HepG2 (cell line): ENCODE data around the gene ZBTB46. TPM values are rescaled to one million over a fixed set of nuclear protein-coding genes. Genes with fewer than 3 reads are reported as not detected.

Source experiments
- ELF1 ChIP-seq: sonication (generic); formaldehyde crosslinking; IDR thresholded peaks from 2 replicates; pipeline ENCODE4 v1.4.0; 2020; ENCODE audit warnings: missing genetic modification reagents
- EZH2 ChIP-seq: conservative IDR thresholded peaks from 2 replicates; pipeline ENCODE4 v1.6.1; 2012; ENCODE audit warnings: mild to moderate bottlenecking, low read depth, low read length, moderate library complexity
- FOXA1 ChIP-seq, 2 experiments: fragments of 450-650 bp in 1 of 2; sonication (generic) in 1 of 2; formaldehyde crosslinking in 1 of 2; IDR thresholded peaks; 2 replicates each; pipeline versions ENCODE4 v1.4.0 to v1.6.1; 2016 to 2020; ENCODE audit warnings: missing genetic modification reagents in 1 of 2
- FOXM1 ChIP-seq: sonication (generic); formaldehyde crosslinking; IDR thresholded peaks from 2 replicates; pipeline ENCODE4 v1.5.0; 2020; ENCODE audit warnings: missing genetic modification reagents
- FOXO4 ChIP-seq: sonication (generic); formaldehyde crosslinking; conservative IDR thresholded peaks from 2 replicates; pipeline ENCODE4 v1.8.1; 2023; ENCODE audit warnings: missing genetic modification reagents
- IKZF5 ChIP-seq: IDR thresholded peaks from 2 replicates; pipeline ENCODE4 v1.6.1; 2018; ENCODE audit warnings: missing genetic modification reagents, mild to moderate bottlenecking, missing compliant biosample characterization
- MAFF ChIP-seq: IDR thresholded peaks from 2 replicates; pipeline ENCODE4 v1.6.1; 2011; ENCODE audit warnings: low read depth, low read length, improper control_type of control experiment
- MIER2 ChIP-seq: IDR thresholded peaks from 2 replicates; pipeline ENCODE4 v1.6.1; 2016; ENCODE audit warnings: missing biosample characterization, missing genetic modification reagents
- MLLT10 ChIP-seq: sonication (generic); formaldehyde crosslinking; IDR thresholded peaks from 2 replicates; pipeline ENCODE4 v1.4.0; 2020; ENCODE audit warnings: missing genetic modification reagents
- NCOA2 ChIP-seq: sonication (generic); formaldehyde crosslinking; IDR thresholded peaks from 2 replicates; pipeline ENCODE4 v1.8.0; 2022; ENCODE audit warnings: inconsistent platforms
- PAF1 ChIP-seq: IDR thresholded peaks from 2 replicates; pipeline ENCODE4 v1.6.1; 2016; ENCODE audit warnings: missing genetic modification reagents, missing compliant biosample characterization
- RAD51 ChIP-seq: fragments of 450-650 bp; IDR thresholded peaks from 2 replicates; pipeline ENCODE4 v1.6.1; 2016; ENCODE audit warnings: borderline replicate concordance
- SAFB2 ChIP-seq: sonication (generic); formaldehyde crosslinking; IDR thresholded peaks from 2 replicates; pipeline ENCODE4 v1.5.1; 2020; ENCODE audit warnings: missing genetic modification reagents, low read depth, mild to moderate bottlenecking, borderline replicate concordance
- SMARCC2 ChIP-seq: fragments of 450-650 bp; IDR thresholded peaks from 2 replicates; pipeline ENCODE4 v1.6.1; 2017; ENCODE audit warnings: antibody characterized with exemption, mild to moderate bottlenecking
- TARDBP ChIP-seq: sonication (generic); formaldehyde crosslinking; IDR thresholded peaks from 2 replicates; pipeline ENCODE4 v1.8.0; 2022; ENCODE audit warnings: mild to moderate bottlenecking, missing genetic modification reagents
- TCF12 ChIP-seq, 2 experiments: fragments of 450-650 bp in 1 of 2; sonication (generic) in 1 of 2; formaldehyde crosslinking in 1 of 2; IDR thresholded peaks; 2 replicates each; pipeline versions ENCODE4 v1.6.1 to v1.8.0; 2017 to 2022; ENCODE audit warnings: antibody characterized with exemption in 1 of 2, mild to moderate bottlenecking in 1 of 2, missing genetic modification reagents in 1 of 2, moderate library complexity in 1 of 2
- TGIF2 ChIP-seq: IDR thresholded peaks from 2 replicates; pipeline ENCODE4 v1.6.1; 2016; ENCODE audit warnings: control low read depth, missing compliant biosample characterization
- THAP8 ChIP-seq: sonication (generic); formaldehyde crosslinking; IDR thresholded peaks from 2 replicates; pipeline ENCODE4 v1.5.1; 2020; ENCODE audit warnings: missing genetic modification reagents, mild to moderate bottlenecking, borderline replicate concordance
- THYN1 ChIP-seq: sonication (generic); formaldehyde crosslinking; IDR thresholded peaks from 2 replicates; pipeline ENCODE4 v1.8.1; 2023; ENCODE audit warnings: low read depth, mild to moderate bottlenecking, moderate library complexity, missing genetic modification reagents, borderline replicate concordance
- ZKSCAN8 ChIP-seq: IDR thresholded peaks from 2 replicates; pipeline ENCODE4 v1.6.1; 2016; ENCODE audit warnings: borderline replicate concordance, missing genetic modification reagents, missing compliant biosample characterization
- ZNF234 ChIP-seq: sonication (generic); formaldehyde crosslinking; conservative IDR thresholded peaks from 2 replicates; pipeline ENCODE4 v1.5.1; 2020; ENCODE audit warnings: mild to moderate bottlenecking, missing genetic modification reagents
- ZNF333 ChIP-seq: sonication (generic); formaldehyde crosslinking; IDR thresholded peaks from 2 replicates; pipeline ENCODE4 v1.4.0; 2020; ENCODE audit warnings: mild to moderate bottlenecking, missing genetic modification reagents, borderline replicate concordance
- ZNF362 ChIP-seq: sonication (generic); formaldehyde crosslinking; IDR thresholded peaks from 2 replicates; pipeline ENCODE4 v1.4.0; 2020; ENCODE audit warnings: missing genetic modification reagents, mild to moderate bottlenecking, borderline replicate concordance
- ZNF703 ChIP-seq: sonication (generic); formaldehyde crosslinking; IDR thresholded peaks from 2 replicates; pipeline ENCODE4 v1.5.1; 2020; ENCODE audit warnings: missing genetic modification reagents, mild to moderate bottlenecking, moderate library complexity, borderline replicate concordance
- ZNF839 ChIP-seq: sonication (generic); formaldehyde crosslinking; IDR thresholded peaks from 2 replicates; pipeline ENCODE4 v1.4.0; 2020; ENCODE audit warnings: missing genetic modification reagents, mild to moderate bottlenecking, borderline replicate concordance
- ZNF879 ChIP-seq: sonication (generic); formaldehyde crosslinking; IDR thresholded peaks from 2 replicates; pipeline ENCODE4 v1.8.1; 2023; ENCODE audit warnings: missing genetic modification reagents
- polyA plus RNA-seq, 8 experiments: library from polyadenylated mRNA; depleted of rRNA in 3 of 8; stranded (reverse) in 7 of 8; unstranded in 1 of 8; fragments of >200 nt; fragmentation: Illumina TruSeq in 4 of 8; extraction: Trizol in 4 of 8; gene quantifications; 2 replicates each; pipeline versions ENCODE4 v1.2.1 to v1.2.3, GENCODE V29; 2011 to 2016; ENCODE audit warnings: low read depth in 4 of 8, missing spikeins in 1 of 8, mixed read lengths in 1 of 8; ENCODE audit not compliant: insufficient read depth in 1 of 8
- total RNA-seq, 5 experiments: library from RNA; depleted of rRNA; stranded (reverse); fragments of >200 nt; fragmentation: Illumina TruSeq; extraction: Trizol; gene quantifications; 2 replicates each; pipeline ENCODE4 v1.2.3, GENCODE V29; 2016; ENCODE audit warnings: low read depth in 1 of 5

ZBTB46 gene
- total and polyA plus RNA-seq, 2 of the 13 experiments (the other 11 are each of a cell fraction or from before 2014, with no cell fraction given) = 1.6 to 13.5 TPM

GRCh38 chr20:63737945-63738686 is 92.9 kb downstream of the ZBTB46 start (continued):
- TF ChIP-seq ZNF234 (CRISPR knock-in tag) (no peak; the same call in 1 of the 2 replicates), MLLT10 (peak; percentile 65; the same call in 1 of the 2 replicates), PAF1 (CRISPR knock-in tag) (no peak), ZNF333 (CRISPR knock-in tag) (no peak; the same call in 1 of the 2 replicates), SMARCC2 (no peak), FOXM1 (CRISPR knock-in tag) (peak; percentile 64; the same call in 1 of the 2 replicates), SAFB2 (peak; percentile 87), THYN1 (CRISPR knock-in tag) (no peak), ZNF362 (peak; percentile 85), TARDBP (peak; percentile 70; the same call in 1 of the 2 replicates), FOXO4 (no peak), ZKSCAN8 (no peak), RAD51 (no peak), MIER2 (CRISPR knock-in tag) (no peak), TCF12 (IDR thresholded peaks at IDR 0.05) (no peak), TCF12 (CRISPR knock-in tag; IDR thresholded peaks at IDR 0.05) (peak; percentile 80; the same call in 1 of the 2 replicates), ZNF879 (no peak), EZH2 (no peak), ELF1 (CRISPR knock-in tag) (no peak; the same call in 1 of the 2 replicates), NCOA2 (CRISPR knock-in tag) (no peak; the same call in 1 of the 2 replicates), ZNF703 (CRISPR knock-in tag) (peak; percentile 90), FOXA1 (IDR thresholded peaks at IDR 0.05) (no peak), FOXA1 (CRISPR knock-in tag; IDR thresholded peaks at IDR 0.05) (no peak; the same call in 1 of the 2 replicates), THAP8 (CRISPR knock-in tag) (0 out of 2 replicates have a peak, but pooled peaks have one; percentile 47), TGIF2 (CRISPR knock-in tag) (peak; percentile 92), MAFF (no peak), ZNF839 (CRISPR knock-in tag) (0 out of 2 replicates have a peak, but pooled peaks have one; percentile 33), IKZF5 (CRISPR knock-in tag) (no peak)
